ENCODE results near the gene PLLP.
"Not testable (repeated sequence)": the region's sequence is repeated elsewhere in the genome, so short reads cannot be mapped to it uniquely, and the experiment has no call there.

The PLLP gene

DNA sequence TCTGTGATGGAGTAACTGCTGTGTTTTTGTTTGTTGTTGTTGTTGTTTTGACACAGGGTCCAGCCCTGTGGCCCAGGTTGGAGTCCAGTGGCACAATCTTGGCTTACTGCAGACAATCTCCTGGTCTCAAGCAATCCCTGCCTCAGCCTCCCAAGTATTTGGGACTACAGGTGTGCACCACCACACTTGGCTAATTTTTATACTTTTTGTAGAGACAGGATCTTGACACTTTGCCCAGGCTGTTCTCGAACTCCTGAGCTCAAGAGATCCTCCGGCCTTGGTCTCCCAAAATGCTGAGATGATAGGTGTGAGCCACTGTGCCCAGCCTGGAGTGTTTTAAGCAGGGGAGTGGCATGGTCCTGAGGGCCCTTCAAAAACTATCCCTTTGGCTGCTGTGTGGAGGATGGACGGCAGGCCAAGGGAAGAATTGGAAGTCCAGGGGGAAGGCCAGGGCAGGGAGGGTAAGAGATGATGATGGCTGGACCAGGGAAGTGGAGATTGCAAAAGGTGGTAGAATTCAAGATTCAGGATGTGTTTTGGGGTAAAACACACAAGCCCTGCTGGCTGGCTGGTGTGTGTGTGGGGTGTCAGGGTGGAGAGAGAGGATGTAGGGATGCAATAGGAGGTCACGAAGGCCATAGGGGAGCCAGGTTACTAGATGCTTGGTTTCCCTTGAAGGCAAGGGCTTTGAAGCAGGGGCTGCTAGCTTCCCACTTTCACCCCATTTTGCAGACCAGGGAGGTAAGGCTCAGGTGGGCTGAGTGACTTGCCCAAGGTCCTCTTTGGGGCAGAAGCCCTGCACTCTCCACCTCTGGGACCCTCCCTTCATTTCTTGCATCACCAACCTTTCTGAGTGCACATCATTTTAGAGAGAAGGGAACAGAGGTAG is 18.8 kb upstream of the PLLP start:
- in situ Hi-C loops (cut with MboI; ENCODE audit: low sequenced_read_pairs), result no loop called here

GRCh38 chr16:57301126-57301817 is 16.8 kb upstream of the PLLP start:
- in situ Hi-C loops (cut with MboI; ENCODE audit: low sequenced_read_pairs), result no loop called here

GRCh38 chr16:57300387-57301125 is 16.1 kb upstream of the PLLP start:
- in situ Hi-C loops (cut with MboI; ENCODE audit: low sequenced_read_pairs), result no loop called here

GRCh38 chr16:57299719-57300386 is 15.4 kb upstream of the PLLP start:
- in situ Hi-C loops (cut with MboI; ENCODE audit: low sequenced_read_pairs), result no loop called here

DNA sequence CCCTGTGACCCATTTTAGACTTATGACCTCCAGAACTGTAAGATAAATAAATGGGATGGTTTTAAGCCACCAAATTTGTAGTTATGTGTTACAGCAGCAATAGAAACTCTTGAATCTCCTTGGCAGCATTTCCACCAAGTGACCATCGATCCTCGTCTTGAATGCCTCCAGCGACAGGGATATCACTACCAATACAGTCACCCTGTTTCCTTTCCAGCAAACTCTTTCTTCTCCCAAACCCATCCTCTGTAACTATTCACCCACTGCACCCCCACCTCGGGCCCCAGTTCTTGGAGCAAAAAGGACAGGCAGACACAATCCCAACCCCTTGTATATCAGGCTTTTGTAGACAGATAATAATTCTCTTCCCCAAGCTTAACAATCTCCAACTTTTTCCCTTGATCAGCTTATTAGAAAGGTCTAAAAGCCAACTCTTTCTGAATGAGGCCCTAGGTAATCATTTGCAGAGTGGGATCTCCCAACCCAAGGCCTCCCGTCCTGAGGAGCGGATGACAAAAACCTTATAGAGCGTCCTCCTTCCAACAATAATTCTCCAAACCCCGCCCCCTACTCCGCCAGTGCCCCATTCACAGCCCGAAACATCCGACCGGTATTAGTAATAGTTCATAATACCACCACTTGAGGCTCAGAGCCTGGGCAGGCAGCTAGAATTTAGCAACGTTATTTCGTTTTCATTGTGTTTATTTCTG is 14.7 kb upstream of the PLLP start:
- in situ Hi-C loops (cut with MboI; ENCODE audit: low sequenced_read_pairs), result no loop called here

- in situ Hi-C loops (cut with MboI; ENCODE audit: low sequenced_read_pairs), result no loop called here
Observed at GRCh38 chr16:57297856-57298255, 13.4 kb upstream of the PLLP start.

DNA sequence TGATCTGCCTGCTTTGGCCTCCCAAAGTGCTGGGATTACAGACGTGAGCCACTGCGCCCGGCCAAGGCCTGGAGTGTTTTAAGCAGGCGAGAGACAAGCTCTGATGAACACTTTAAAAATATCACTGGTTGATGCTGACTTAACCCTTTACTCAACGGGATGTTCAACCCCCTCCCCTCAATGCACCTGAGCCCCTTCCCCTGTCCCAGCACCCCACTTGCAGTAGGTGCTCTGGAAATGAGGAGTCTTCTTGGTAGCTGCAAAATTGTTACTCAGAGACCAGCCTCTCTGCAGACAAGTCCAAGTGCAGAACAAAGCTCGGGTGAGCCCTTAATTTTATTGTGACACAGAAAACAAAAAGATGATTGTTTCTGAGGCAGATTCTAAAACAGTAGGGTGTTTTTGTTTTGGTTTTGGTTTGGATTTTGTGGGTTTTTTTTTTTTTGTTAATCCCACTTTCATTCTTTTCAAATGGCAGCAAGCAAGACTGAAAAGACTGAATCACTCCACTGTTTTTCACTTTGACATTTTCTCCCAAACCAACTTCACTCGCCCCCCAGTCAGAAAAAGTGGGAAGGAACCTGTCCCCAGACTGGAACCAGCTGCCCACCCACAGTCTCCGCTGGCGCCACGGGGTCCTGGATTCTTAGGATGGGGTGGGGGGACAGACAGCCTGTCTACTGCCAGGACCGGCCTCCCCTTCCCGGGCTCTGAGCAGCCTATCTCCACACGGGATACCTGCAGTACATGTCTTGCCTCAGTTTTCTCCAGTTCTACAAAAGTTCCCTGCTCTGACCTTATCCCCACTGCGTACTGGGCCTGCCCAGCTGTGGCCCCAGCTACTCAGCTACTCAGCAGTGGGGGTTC is 5.2 kb upstream of the PLLP start:
- in situ Hi-C loops (cut with MboI; ENCODE audit: low sequenced_read_pairs), result no loop called here

DNA sequence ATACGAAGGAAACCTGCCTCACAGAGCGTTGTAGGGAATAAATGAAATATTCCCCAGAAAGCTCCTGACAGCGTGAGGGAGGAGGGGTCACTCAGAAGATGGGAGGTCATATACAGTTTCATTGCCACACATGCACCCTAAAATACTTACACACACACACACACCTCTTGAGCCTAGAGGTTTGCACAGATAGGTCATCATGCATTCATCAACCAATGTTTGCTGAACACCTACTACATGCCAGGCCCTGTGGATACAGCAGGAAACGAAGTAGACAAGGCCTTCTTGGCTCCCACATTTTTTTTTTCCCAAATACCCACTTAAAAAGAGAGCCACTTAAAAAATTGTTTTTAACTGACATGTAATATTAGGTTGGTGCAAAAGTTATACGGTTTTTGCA is 907 bp upstream of the PLLP start:
- in situ Hi-C loops (cut with MboI; ENCODE audit: low sequenced_read_pairs), result no loop called here

- in situ Hi-C loops (cut with MboI; ENCODE audit: low sequenced_read_pairs), result no loop called here
Observed at GRCh38 chr16:57284952-57285363, 486 bp upstream of the PLLP start.

DNA sequence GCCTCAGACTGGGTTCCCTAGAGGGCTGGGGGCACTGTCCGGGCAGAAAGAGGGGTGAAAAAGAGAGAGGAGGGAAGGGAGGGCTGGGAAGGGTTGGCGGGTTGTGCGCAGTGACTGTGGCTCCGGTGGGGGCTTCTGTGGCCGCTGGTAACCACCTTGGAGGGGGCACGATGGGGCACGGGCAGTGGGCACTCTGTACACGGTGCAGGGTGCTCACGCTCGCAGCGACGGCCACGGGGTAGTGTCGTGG is 588 bp downstream of the PLLP start:
- in situ Hi-C loops (cut with MboI; ENCODE audit: low sequenced_read_pairs), result no loop called here

DNA sequence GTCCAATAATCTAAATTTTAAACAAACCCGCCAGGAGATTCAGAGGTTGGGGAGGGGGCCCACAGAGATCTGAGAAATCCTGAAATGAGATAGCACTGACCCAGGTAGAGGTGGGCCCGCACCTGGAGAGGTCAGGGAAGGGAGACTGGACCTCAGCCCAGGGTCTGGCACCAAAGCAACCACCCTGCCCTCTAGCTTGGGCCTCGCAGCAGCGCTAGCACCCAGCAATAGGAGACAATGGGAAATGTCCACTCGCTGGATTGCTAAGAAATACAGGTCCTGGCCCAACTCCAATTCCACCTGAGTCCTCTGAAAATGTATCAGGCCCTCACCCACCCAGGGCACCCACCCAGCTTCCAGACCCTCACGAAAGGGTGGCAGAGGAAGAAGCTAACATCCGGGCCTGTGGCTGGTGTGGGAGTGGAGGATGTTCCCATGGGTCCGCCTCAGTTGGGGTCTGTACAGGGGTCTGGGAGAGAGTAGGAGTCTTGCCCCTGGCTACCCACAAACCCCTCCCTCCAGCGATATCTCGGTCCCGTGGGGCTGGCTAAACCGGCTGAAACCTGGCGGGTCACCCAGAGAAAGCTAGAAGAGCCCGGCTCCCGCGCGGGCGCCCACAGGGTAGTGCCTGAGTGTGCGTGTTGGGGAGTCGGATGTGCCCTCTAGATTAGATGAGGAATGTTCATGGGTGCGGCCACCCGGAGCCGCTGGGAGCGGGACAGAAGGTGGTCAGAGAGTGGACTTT is 1.1 kb downstream of the PLLP start:
- in situ Hi-C loops (cut with MboI; ENCODE audit: low sequenced_read_pairs), result no loop called here

- in situ Hi-C loops (cut with MboI; ENCODE audit: low sequenced_read_pairs), result no loop called here
Observed at GRCh38 chr16:57282510-57283213, 1.8 kb downstream of the PLLP start.

GRCh38 chr16:57281791-57282190 is 2.7 kb downstream of the PLLP start:
- in situ Hi-C loops (cut with MboI; ENCODE audit: low sequenced_read_pairs), result no loop called here

DNA sequence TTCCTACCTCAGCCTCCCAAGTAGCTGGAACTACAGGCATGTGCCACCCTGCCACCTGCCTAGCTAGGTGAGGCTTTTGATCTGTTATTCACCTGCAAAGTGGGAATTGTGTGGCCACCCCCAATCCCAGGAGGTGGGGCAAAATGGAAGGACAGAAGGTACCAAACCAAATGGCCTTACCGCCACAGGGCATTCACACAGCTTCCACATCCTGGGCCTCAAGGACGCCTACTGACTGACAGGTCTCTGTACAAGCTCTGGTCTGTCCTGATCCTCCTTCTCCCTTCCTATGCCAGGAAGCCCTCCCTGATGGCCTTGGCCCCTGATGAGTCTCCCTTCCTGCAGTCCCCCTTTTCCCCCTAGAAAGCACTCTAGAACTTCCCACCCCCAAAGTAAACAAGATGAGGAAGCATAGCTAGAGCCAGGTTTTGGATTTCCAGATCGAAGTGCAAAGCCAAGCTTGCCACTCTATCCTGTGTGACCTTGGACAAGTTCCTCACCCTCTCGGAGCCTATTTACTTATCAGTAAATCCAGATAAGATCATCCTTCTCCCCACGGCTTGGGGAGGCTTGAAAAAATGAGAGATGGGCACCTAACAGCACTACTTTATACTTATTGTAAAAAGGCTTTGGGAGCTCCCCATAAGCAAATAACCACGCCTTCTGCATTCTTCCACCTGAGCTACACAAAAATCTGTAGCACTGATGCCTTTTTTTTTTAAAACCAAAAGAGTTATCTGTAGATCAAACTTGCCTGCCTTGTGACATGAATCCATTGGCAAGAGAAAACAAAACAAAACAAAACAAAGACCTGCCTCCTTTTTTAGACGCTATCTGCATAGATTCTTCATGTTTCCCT is 4.5 kb downstream of the PLLP start:
- in situ Hi-C loops (cut with MboI; ENCODE audit: low sequenced_read_pairs), result no loop called here

DNA sequence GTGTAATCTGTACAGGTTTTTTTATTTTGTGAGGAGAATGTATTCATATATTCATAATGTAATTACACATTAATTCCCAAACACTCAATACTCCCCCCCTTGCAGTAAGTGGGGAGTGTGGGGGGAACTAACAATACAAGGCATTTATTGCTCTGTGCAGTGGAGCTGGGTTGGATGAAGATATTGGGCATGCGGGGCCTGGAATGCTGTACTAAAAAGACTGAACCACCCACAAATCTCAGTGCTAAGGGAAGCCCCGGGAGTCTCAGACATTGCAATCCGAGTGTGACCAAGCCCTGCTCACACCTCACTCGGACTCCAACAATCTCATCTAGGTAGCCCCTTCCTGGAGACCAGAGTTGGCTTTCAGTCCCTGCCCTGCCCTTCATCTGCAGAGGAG is 6.0 kb downstream of the PLLP start:
- in situ Hi-C loops (cut with MboI; ENCODE audit: low sequenced_read_pairs), result no loop called here

GRCh38 chr16:57277586-57277985 is 6.9 kb downstream of the PLLP start:
- in situ Hi-C loops (cut with MboI; ENCODE audit: low sequenced_read_pairs), result no loop called here

- in situ Hi-C loops (cut with MboI; ENCODE audit: low sequenced_read_pairs), result no loop called here
Observed at GRCh38 chr16:57276596-57276995, 7.9 kb downstream of the PLLP start.

GRCh38 chr16:57275946-57276345 is 8.5 kb downstream of the PLLP start:
- in situ Hi-C loops (cut with MboI; ENCODE audit: low sequenced_read_pairs), result not testable (repeated sequence)

Measured in HL-60/S4 treated with phorbol 12-myristate 13-acetate at 8.2 ng/mL for 4 days and 3 days (cell line).